Measurements from ENCODE around the gene ZNF669.

The ZNF669 gene

DNA sequence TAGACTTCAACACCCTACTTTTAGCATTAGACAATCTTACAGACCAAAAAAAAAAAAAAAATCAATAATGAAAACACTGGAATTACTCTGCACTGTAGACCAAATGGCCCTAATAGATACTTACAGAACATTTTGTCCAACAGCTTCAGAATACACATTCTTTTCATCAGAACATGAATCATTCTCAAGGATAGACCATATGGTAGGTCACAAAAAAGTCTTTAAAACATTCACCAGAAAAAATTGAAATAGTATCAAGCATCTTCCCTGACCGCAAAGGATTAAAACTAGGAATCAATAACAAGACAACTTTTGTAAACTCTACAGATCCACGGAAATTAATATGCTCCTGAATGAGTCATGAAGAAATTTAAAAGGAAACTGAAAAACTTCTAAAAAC, 48.1 kb downstream of the ZNF669 start:
- DNase-seq: no peak

DNA sequence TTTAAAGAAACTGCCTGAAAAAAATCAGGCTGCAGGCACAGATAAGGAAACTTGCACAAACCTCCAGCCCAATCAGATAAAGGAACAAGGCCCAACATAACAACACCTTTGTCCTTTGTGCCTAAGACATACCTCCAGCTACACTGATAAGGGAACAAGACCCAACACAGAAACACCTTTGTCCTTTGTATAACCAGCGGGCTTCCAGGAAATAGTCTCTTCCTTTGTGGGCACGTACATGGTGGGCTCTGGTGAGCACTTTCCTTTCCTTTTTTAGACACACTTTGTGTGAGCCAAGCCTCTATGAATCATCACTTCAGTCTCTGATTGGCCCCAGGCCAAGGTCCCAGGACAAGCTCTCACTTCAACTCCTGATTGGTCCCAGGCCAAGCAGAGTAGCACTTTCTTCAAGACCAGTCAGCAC, 49.2 kb downstream of the ZNF669 start:
- no peak for DNase-seq
